Testis (tissue), 3 donors: ENCODE data around the gene CFDP1. TPM values are rescaled to one million over a fixed set of nuclear protein-coding genes. Genes with fewer than 3 reads are reported as not detected.
"Not testable (repeated sequence)": the region's sequence is repeated elsewhere in the genome, so short reads cannot be mapped to it uniquely, and the experiment has no call there.

Experiments
- DNase-seq: peaks from one replicate; pipeline ENCODE4 v3.0.0-alpha.2; 2019
- H3K27ac ChIP-seq, 2 donors: fragments of 200-600 bp; sonication (generic); one replicate each; pipeline ENCODE4 v1.5.1; 2019
- H3K27me3 ChIP-seq: fragments of 200-600 bp; sonication (generic); one replicate; pipeline ENCODE4 v1.5.1; 2019
- H3K36me3 ChIP-seq: fragments of 200-600 bp; sonication (generic); one replicate; pipeline ENCODE4 v1.5.1; 2017; ENCODE audit warnings: low read depth; ENCODE audit errors: missing control alignments
- H3K4me1 ChIP-seq: fragments of 200-600 bp; sonication (generic); one replicate; pipeline ENCODE4 v1.5.1; 2019
- H3K4me3 ChIP-seq, 2 donors: fragments of 200-600 bp; sonication (generic); one replicate each; pipeline ENCODE4 v1.5.1; 2017 to 2019
- H3K9me3 ChIP-seq: fragments of 200-600 bp; sonication (generic); one replicate; pipeline ENCODE4 v1.5.1; 2017
- POLR2A ChIP-seq: fragments of 450-650 bp; IDR thresholded peaks from one replicate; pipeline ENCODE4 v1.6.1; 2017; ENCODE audit warnings: antibody characterized with exemption, mild to moderate bottlenecking, moderate library complexity
- WGBS, 2 donors: methylation state at CpG; one replicate each; pipeline ENCODE4 v1.1.5; 2018; 5-methylcytosine and 5-hydroxymethylcytosine counted together
- intact Hi-C: fragments of 100-400 bp; cut with DNase I; formaldehyde crosslinking; loops from one replicate; pipeline ENCODE4 v1.15.1; 2023; ENCODE audit warnings: low total_unique reads
- polyA plus RNA-seq: library from polyadenylated mRNA; stranded (reverse); fragments of 350-450 nt; fragmentation: Illumina TruSeq; extraction: RNeasy Lipid Tissue Mini Kit (QIAGEN cat#74804); gene quantifications from one replicate; pipeline ENCODE4 v1.2.3, GENCODE V29; 2014; ENCODE audit warnings: low read depth, low replicate concordance; ENCODE audit not compliant: insufficient read depth
- total RNA-seq, 2 donors: library from RNA; depleted of rRNA; stranded (reverse); fragments of >200 nt; gene quantifications; one replicate each; pipeline ENCODE4 v1.2.3, GENCODE V29; 2016
- TF ChIP-seq, protein P1 (sequence below), 3 experiments: fragments of 450-650 bp in 2 of 3; fragments of 200-600 bp in 1 of 3; sonication (generic) in 1 of 3; IDR thresholded peaks; one replicate each; pipeline ENCODE4 v1.5.1; 2016 to 2019; ENCODE audit warnings: antibody characterized with exemption in 3 of 3, mild to moderate bottlenecking in 2 of 3, moderate library complexity in 1 of 3

Gene CFDP1
- total and polyA plus RNA-seq, 3 donors from 2014 or later: 111 to 133 (median 127) TPM

- Histone ChIP-seq H3K27me3 (no peaks in the 10 kb centered on the region), H3K27ac (no peak overlapping the region), H3K4me3 (no peak overlapping the region), H3K36me3 (no peaks in the 10 kb centered on the region), H3K9me3 (no peaks in the 10 kb centered on the region), H3K4me1 (no peaks in the 10 kb centered on the region)
- DNase-seq: no peak
- intact Hi-C loops: no loop called here
- WGBS, 2 donors: 87 to 90% methylated on average over 21 to 23 of the region's 23 CpGs
- TF ChIP-seq, protein P1, sequence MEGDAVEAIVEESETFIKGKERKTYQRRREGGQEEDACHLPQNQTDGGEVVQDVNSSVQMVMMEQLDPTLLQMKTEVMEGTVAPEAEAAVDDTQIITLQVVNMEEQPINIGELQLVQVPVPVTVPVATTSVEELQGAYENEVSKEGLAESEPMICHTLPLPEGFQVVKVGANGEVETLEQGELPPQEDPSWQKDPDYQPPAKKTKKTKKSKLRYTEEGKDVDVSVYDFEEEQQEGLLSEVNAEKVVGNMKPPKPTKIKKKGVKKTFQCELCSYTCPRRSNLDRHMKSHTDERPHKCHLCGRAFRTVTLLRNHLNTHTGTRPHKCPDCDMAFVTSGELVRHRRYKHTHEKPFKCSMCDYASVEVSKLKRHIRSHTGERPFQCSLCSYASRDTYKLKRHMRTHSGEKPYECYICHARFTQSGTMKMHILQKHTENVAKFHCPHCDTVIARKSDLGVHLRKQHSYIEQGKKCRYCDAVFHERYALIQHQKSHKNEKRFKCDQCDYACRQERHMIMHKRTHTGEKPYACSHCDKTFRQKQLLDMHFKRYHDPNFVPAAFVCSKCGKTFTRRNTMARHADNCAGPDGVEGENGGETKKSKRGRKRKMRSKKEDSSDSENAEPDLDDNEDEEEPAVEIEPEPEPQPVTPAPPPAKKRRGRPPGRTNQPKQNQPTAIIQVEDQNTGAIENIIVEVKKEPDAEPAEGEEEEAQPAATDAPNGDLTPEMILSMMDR (IDR thresholded peaks at IDR 0.05): no peak
- no peak for TF ChIP-seq POLR2A
Observed at GRCh38 chr16:75273054-75273925, 160.0 kb downstream of the CFDP1 start.

- H3K27me3 ChIP-seq, H3K27ac ChIP-seq, H3K4me1 ChIP-seq, H3K9me3 ChIP-seq, intact Hi-C loops, H3K4me3 ChIP-seq, DNase-seq, H3K36me3 ChIP-seq: not testable (repeated sequence)
- WGBS, 2 donors: 84 to 90% methylated on average over 10 of the region's 10 CpGs
Observed at GRCh38 chr16:75272629-75273028, 160.7 kb downstream of the CFDP1 start.

GRCh38 chr16:75272097-75272551 is 161.2 kb downstream of the CFDP1 start:
- intact Hi-C loops: no loop called here
- no peaks in the 10 kb centered on the region for H3K27me3 ChIP-seq
- 51 to 78% methylated on average over 10 to 12 of the region's 12 CpGs for WGBS, 2 donors

DNA sequence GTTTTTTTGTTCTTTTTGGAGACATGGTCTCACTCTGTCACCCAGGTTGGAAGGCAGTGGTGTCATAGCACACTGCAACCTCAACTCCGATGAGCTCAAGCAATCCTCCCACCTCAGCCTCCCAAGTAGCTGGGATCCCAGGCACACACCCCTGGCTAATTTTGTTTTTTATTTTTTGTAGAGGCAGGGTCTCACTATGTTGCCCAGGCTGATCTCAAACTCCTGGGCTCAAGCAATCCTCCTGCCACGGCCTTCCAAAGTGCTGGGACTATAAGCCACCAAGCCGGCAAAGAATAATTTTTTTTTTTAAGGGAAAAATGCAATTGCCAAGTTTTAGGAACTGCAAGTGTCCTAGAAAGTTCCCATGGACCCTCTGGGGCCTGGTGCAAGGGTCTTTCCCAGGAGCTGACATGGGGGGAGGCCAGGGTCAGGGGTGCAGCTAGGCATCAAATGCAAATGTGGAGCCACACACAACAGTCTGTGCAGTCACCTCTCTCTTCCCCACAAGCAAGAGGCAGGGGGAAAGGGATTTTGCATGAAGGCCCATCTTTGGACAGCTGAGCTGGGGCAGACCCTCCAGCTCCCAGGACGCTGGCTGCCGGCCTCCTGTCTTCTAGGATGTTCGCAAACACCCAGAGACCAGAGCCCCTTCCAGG is 161.7 kb downstream of the CFDP1 start:
- Histone ChIP-seq H3K27ac (no peak overlapping the region), H3K9me3 (no peaks in the 10 kb centered on the region)

More at GRCh38 chr16:75272097-75272551, 161.2 kb downstream of the CFDP1 start:
- H3K4me3 ChIP-seq: no peak overlapping the region
- TF ChIP-seq, protein P1 (IDR thresholded peaks at IDR 0.05): no peak
- no peak for TF ChIP-seq POLR2A
- no peaks in the 10 kb centered on the region for H3K9me3 ChIP-seq
- H3K27ac ChIP-seq: no peak overlapping the region
- DNase-seq: no peak
- H3K4me1 ChIP-seq: no peaks in the 10 kb centered on the region
- H3K36me3 ChIP-seq: no peaks in the 10 kb centered on the region

DNA sequence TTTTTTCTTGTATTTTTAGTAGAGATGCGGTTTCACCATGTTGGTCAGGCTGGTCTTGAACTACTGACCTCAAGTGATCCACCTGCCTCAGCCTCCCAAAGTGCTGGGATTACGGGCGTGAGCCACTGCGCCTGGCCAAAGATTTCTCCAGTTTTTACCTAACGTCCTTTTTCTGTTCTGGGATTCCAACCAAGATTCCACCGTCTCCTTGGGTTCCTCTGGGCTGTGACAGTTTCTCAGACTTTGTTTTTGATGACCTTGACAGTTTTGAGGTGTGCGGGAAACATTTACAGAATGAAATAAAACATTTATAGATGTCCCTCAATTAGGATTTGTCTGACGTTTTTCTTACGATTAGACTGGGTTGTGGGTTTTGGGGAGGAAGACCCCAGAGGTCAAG is 163.9 kb downstream of the CFDP1 start:
- intact Hi-C loops, H3K4me3 ChIP-seq: not testable (repeated sequence)
- WGBS, 2 donors: 78 to 85% methylated on average over 9 of the region's 9 CpGs

More for the DNA sequence above, 161.7 kb downstream of the CFDP1 start:
- H3K27me3 ChIP-seq: no peaks in the 10 kb centered on the region
- no peak overlapping the region for H3K4me3 ChIP-seq
- intact Hi-C loops: no loop called here
- no peak for DNase-seq
- TF ChIP-seq, protein P1 (IDR thresholded peaks at IDR 0.05): no peak
- TF ChIP-seq POLR2A: no peak
- WGBS, 2 donors: 75 to 92% methylated on average over 6 of the region's 6 CpGs
- H3K36me3 ChIP-seq: no peaks in the 10 kb centered on the region
- no peaks in the 10 kb centered on the region for H3K4me1 ChIP-seq

More for the DNA sequence above, 163.9 kb downstream of the CFDP1 start:
- H3K36me3 ChIP-seq, H3K9me3 ChIP-seq, H3K4me1 ChIP-seq, H3K27ac ChIP-seq, DNase-seq, H3K27me3 ChIP-seq: not testable (repeated sequence)
